ENCODE results near the gene DTD1. TPM values are rescaled to one million over a fixed set of nuclear protein-coding genes. Genes with fewer than 3 reads are reported as not detected.

DTD1 gene
- total RNA-seq, 3 donors from 2014 or later: 24.1 to 34.6 (median 26.2) TPM

- no peak for DNase-seq (ENCODE audit: low spot score in 2 of 2)
- TF ChIP-seq POLR2AphosphoS5 (IDR thresholded peaks at IDR 0.05) (no peak), CTCF (IDR thresholded peaks at IDR 0.05) (no peak), POLR2A (IDR thresholded peaks at IDR 0.05) (no peak)
- H3K4me3 ChIP-seq: no peak overlapping the region
- no peak overlapping the region for H3K27ac ChIP-seq
- H3K9me3 ChIP-seq: no peaks in the 10 kb centered on the region
- intact Hi-C loops (cut with DNase I; ENCODE audit: low total_unique reads): no loop called here
- no peaks in the 10 kb centered on the region for H3K4me1 ChIP-seq
- no peaks in the 10 kb centered on the region for H3K27me3 ChIP-seq
- H3K36me3 ChIP-seq: no peaks in the 10 kb centered on the region
Measured at GRCh38 chr20:18678549-18679419, 90.9 kb downstream of the DTD1 start.

- no peak for TF ChIP-seq POLR2AphosphoS5 (IDR thresholded peaks at IDR 0.05)
- TF ChIP-seq CTCF (IDR thresholded peaks at IDR 0.05): no peak
- TF ChIP-seq POLR2A (IDR thresholded peaks at IDR 0.05): no peak
- no peak for DNase-seq (ENCODE audit: low spot score in 2 of 2)
- no peaks in the 10 kb centered on the region for H3K4me1 ChIP-seq
- no peaks in the 10 kb centered on the region for H3K36me3 ChIP-seq
- intact Hi-C loops (cut with DNase I; ENCODE audit: low total_unique reads): no loop called here
- H3K27me3 ChIP-seq: no peaks in the 10 kb centered on the region
- H3K9me3 ChIP-seq: no peaks in the 10 kb centered on the region
- H3K4me3 ChIP-seq: no peak overlapping the region
- no peak overlapping the region for H3K27ac ChIP-seq
Measured at GRCh38 chr20:18683839-18684238, 96.0 kb downstream of the DTD1 start.

- TF ChIP-seq POLR2AphosphoS5 (IDR thresholded peaks at IDR 0.05) (no peak), POLR2A (IDR thresholded peaks at IDR 0.05) (no peak), CTCF (IDR thresholded peaks at IDR 0.05) (no peak)
- Histone ChIP-seq H3K27ac (no peak overlapping the region), H3K4me1 (no peaks in the 10 kb centered on the region), H3K27me3 (no peaks in the 10 kb centered on the region), H3K9me3 (no peaks in the 10 kb centered on the region), H3K4me3 (no peak overlapping the region), H3K36me3 (no peaks in the 10 kb centered on the region)
- intact Hi-C loops (cut with DNase I; ENCODE audit: low total_unique reads): no loop called here
- no peak for DNase-seq (ENCODE audit: low spot score in 2 of 2)
Measured at GRCh38 chr20:18684775-18685174, 96.9 kb downstream of the DTD1 start.

- Histone ChIP-seq H3K27ac (no peak overlapping the region), H3K9me3 (no peaks in the 10 kb centered on the region), H3K4me1 (no peaks in the 10 kb centered on the region), H3K36me3 (no peaks in the 10 kb centered on the region), H3K27me3 (no peaks in the 10 kb centered on the region), H3K4me3 (no peak overlapping the region)
- intact Hi-C loops (cut with DNase I; ENCODE audit: low total_unique reads): no loop called here
- no peak for DNase-seq (ENCODE audit: low spot score in 2 of 2)
- TF ChIP-seq POLR2AphosphoS5 (IDR thresholded peaks at IDR 0.05): no peak
- no peak for TF ChIP-seq CTCF (IDR thresholded peaks at IDR 0.05)
- TF ChIP-seq POLR2A (IDR thresholded peaks at IDR 0.05): no peak
Measured at GRCh38 chr20:18685406-18685805, 97.6 kb downstream of the DTD1 start.

GRCh38 chr20:18686696-18687095 lies 98.8 kb downstream of the DTD1 start:
- H3K4me3 ChIP-seq: no peak overlapping the region
- intact Hi-C loops (cut with DNase I; ENCODE audit: low total_unique reads): no loop called here
- no peaks in the 10 kb centered on the region for H3K36me3 ChIP-seq
- H3K27me3 ChIP-seq: no peaks in the 10 kb centered on the region
- H3K4me1 ChIP-seq: no peaks in the 10 kb centered on the region
- no peaks in the 10 kb centered on the region for H3K9me3 ChIP-seq
- DNase-seq (ENCODE audit: low spot score in 2 of 2): no peak
- TF ChIP-seq CTCF (IDR thresholded peaks at IDR 0.05) (no peak), POLR2AphosphoS5 (IDR thresholded peaks at IDR 0.05) (no peak), POLR2A (IDR thresholded peaks at IDR 0.05) (no peak)
- no peak overlapping the region for H3K27ac ChIP-seq

Measured in breast epithelium (tissue), 4 donors.